M059J (cell line): ENCODE data around the gene A4GALT. TPM values are rescaled to one million over a fixed set of nuclear protein-coding genes. Genes with fewer than 3 reads are reported as not detected.

Experiments used
- DNase-seq: peaks from one replicate; pipeline ENCODE4 v3.0.0-alpha.2; 2012; ENCODE audit warnings: low read depth
- total RNA-seq: library from RNA; depleted of rRNA; stranded (reverse); fragments of >200 nt; shearing (Covaris generic); gene quantifications from 2 replicates; pipeline ENCODE4 v1.2.3, GENCODE V29; 2014; rRNA removed

The A4GALT gene
- total RNA-seq, 1 experiment from 2014 or later, result 2.9 TPM

DNA sequence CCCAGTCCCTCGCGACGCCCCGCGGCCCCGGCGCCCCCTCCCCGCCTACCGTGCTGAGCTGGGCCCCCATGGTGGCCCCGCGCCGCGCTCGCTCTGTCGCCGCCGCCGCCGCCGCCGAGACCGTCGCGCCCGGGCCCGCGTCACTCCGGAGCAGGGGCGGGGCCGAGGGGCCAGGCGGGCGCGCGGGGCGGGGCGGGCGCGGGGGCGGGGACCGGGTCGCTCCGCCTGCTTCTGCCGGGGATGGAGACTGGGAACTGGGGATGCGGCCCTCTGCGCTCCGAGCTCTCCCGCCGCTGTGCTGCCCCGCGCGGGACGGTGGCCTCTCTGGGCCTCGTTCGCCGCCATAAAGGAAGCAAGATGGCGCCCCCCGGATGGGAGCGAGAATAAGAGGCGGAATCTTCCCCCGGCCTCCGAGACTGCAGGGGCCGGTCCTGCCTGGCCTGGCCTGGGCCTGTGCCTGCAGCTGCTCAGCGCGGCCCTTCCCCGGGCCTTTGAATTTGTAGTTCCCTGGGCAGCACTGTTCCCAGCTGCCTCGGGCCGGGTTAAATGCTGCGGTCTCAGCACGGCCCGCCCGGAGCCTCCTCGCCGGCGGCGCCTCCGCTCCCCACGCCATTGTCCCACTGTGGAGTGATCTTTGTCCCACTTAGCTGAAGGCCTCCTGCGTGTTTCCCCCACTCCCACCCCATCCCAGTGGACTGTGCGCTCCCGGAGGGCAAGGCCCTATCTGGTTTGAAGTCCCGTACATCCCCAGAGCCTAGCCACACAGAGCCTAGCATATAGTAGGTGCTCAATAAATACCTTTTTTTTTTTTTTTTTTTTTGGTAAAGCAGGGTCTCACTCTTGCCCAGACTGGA, 71.2 kb downstream of the A4GALT start, which contains the start of gene CYB5R3:
Gene CYB5R3, minus strand, starts transcription at position 147 of the 854 bp plus-strand sequence. Its CDS starts 77 bp downstream, at position 70.
- DNase-seq, result peak; percentile 60

DNA sequence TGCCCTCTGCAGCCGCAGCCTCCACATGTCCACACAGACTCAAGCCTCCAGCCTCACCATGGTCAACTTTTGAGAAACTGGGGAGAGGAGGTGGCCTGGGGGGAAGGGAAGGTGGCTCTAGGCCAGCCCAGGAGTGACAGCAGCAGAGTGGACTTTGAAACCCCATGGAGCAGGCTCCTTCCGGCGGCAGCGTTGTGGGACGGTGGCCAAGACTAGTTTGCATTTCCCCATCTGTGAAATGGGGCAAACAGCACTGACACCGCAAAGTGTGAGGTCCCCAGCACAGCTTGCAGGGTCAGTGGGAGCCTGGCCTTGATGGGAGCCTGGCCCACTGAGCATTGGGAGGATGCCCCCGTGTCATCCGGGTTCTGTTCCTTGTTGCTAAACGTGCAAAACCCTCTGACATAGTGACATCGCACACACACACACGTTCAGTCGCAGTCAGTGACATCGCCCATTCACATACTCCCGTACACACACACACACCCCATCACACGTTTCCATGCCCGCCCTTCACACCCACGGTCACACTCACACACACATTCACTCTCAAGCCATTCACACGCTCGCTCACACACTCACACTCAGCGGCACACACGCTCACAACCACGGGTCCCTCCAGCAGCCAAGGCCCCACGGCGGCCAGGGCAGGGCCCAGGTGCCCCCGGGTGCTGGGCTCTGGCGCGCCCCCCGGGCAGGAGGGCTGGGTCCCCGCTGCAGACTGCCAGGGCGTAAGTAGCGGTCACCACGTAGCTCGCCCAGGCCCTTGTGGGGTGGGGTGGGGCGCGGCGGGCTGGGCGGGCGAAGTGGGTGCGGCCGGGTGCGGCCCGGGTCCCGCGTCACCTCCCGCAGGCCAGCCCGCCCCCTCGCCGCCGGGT, 72.1 kb downstream of the A4GALT start:
- DNase-seq, result no peak

DNA sequence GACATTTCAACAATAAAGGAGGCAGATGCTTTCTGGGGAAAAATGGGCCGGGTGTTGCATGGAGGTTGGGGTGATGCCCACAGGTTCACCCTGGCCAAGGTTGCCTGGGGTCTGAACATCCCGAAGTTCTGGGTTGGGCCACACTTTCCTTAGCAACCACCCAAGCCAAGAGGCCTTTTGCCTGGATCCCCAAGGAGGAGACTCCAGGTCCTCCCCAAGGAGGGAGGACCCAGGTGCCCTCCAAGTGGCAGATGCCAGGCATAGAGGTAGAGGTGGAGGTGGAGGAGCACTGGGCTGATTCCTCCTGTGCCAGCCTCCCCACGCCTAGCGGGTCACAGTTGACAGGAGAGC, 72.7 kb downstream of the A4GALT start:
- no peak for DNase-seq

DNA sequence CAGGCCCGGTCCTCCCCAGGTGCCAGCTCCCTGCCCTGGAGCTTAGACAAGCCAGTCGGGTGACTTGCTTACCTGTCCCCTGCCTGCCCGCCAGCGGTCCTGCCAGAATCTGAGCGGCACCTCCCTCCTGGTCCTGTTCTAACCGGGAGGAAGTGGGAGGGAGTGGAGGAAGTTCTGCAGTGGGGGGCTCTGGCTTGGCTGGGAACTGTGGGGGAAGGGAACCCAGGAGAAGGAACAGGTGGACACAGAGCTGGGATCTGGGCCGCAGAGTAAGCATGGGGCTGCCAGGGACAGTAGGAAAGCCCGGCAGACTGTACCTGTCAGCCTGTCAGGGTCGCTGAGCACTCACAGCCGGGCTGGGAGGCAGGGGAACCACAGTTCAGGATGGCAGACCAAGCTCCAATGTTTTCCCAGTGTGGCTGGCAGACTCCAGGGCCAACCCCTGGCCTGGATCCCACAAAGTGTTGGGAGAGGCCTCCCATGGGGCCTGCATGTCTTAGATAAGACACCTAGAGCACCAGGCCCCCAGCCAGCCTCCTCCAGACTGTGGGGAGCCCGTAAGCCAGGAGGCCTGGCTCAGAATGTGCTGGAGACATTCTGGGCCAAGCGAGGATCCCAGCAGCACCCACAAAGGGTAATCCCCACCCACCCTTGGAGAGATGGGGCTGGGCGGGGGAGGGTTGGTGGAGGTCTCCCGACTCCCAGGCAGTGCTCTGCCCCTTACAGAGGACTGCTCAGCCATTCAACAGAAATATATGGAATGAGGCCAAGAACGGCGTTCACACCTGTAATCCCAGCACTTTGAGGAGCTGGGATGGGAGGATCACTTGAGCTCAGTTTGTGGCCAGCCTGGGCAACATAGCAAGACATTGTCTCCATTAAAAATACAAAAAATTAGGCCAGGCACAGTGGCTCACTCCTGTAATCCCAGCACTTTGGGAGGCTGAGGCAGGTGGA, 73.8 kb downstream of the A4GALT start:
- no peak for DNase-seq

DNA sequence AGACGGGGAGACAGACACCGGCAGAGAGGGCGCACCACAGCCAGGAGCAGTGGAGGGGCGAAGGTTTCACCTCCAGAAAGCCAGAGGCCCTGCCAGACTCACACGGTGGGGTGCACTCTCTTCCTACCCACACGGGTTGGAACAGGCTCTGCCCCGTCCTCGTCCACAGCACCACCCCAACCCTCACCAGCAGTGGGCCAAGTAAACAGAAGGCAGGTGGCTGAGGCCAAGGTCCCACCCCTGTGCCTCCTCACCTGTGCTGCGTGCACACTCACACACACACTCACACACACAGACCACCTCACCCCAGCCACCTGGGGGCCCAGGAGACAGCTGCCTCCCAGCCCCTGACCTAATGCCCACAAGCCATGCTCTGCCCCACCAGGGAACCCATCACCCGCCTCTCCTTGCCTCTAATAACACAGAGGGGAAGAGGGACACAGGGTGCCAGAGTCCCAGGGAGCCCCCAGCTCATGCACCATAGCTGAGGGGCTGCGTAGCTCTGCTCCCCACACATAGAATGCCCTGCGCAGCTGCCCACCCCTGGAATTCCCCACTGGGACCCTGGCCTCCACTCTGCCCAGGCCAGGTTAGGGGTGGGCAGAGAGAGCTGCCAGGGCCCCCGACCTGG, 74.6 kb downstream of the A4GALT start:
- DNase-seq, result no peak

DNA sequence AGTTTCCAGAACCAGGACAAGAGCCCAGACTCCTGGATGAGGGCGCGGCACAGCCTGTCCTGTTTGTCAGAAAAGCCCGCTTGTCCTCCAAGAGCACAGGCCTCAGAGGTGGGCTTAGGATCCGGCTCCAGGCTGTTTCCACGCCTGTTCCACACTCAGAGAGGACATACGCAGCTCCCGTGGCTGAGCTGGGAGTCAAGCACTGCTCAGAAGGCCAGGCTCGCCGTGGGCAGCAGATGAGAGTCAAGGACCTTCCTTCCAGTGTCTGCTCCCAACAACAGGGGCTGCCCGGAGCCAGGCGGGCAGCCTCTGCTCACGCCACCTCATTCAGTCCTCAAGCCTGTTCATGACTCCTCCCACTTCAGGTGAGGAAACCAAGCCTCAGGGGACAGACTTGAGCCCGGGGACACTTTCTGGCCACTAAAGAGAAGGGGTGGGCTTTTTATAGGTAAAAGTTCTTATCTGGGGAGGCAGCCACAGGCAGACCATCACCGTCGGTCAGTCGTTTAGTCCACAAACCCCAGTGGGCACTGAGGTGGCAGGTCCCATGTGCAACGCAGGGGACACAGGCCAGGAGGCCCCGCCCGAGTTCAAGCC, 75.2 kb downstream of the A4GALT start:
- no peak for DNase-seq

- no peak for DNase-seq
Observed at GRCh38 chr22:42644422-42645340, 76.0 kb downstream of the A4GALT start.

- DNase-seq, result no peak
Observed at GRCh38 chr22:42643634-42644421, 76.8 kb downstream of the A4GALT start.

DNA sequence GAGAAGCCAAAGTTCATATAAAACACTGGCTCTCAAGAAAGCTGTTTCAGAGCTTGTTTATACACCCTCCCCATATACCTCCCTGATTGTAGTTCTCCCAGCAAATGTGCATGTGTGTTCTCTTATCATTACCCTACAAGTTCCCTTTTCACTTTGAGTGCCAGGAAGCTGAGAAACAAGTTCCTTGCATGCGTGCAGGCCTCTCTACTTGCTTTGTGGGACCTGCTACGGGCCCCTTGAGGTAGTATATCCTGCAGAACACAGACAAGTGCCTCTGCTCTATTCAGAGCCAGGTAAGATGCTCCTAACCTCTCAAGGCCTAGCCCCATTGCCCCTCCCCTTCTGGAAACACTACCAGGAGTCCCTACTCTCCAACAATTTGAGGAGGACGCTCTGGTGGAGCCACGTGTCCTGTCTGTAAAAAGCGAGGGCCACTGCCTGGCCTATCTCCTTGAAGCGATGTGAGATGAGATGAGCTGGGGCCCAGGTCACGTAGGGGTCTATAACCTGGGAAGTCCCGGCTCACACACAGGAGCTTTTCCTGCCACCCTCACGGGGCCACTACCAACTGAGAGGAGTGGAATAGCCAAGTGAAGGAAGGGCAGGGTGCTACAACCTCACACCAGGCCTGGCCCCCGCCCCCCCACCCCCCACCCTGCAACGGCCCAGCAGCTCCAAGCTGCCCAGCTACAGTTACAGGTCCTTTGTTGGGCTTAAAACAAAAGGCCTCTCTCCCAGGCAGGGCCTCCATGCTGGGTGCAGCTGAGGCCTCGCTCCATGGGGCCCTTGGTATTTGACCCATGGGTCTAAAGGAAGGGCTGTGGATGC, 77.7 kb downstream of the A4GALT start:
- DNase-seq, result no peak

Other genes with a start within 250 kb of the A4GALT start
- gene RRP7A, start 201.1 kb downstream of the A4GALT start, total RNA-seq, result 18.4 and 24.2 TPM in 2 replicates
- gene SERHL2, start 166.9 kb downstream of the A4GALT start, total RNA-seq, result 0.15 and 0.22 TPM in 2 replicates
- gene POLDIP3, start 106.0 kb downstream of the A4GALT start, total RNA-seq, result 22.6 and 28.3 TPM in 2 replicates
- not detected in 2 replicates for gene ATP5MGL, start 80.3 kb downstream of the A4GALT start, total RNA-seq
- gene CYB5R3, start 71.5 kb downstream of the A4GALT start, total RNA-seq, result 47.9 and 80.4 TPM in 2 replicates
- gene ARFGAP3, start 136.4 kb upstream of the A4GALT start, total RNA-seq, result 41.2 and 64.6 TPM in 2 replicates